EH (cell line): ENCODE measurements around the gene ABCA6.

ENCODE experiments used
- DNase-seq: peaks from one replicate; pipeline ENCODE4 v3.0.0-alpha.2; 2015; ENCODE audit warnings: low read depth

The ABCA6 gene

GRCh38 chr17:69143151-69143550 is 1.5 kb upstream of the ABCA6 start:
- no peak for DNase-seq

- DNase-seq, result peak; percentile 29
Observed at GRCh38 chr17:69142175-69142802, 594 bp upstream of the ABCA6 start.

GRCh38 chr17:69134112-69134511 is 7.6 kb downstream of the ABCA6 start:
- DNase-seq, result no peak

GRCh38 chr17:69130627-69131296 is 10.9 kb downstream of the ABCA6 start:
- DNase-seq, result no peak

- DNase-seq, result no peak
Observed at GRCh38 chr17:69123626-69124025, 18.1 kb downstream of the ABCA6 start.

GRCh38 chr17:69122065-69122464 is 19.6 kb downstream of the ABCA6 start:
- DNase-seq, result no peak

- DNase-seq, result no peak
Observed at GRCh38 chr17:69117855-69118784, 23.6 kb downstream of the ABCA6 start.

- no peak for DNase-seq
Observed at GRCh38 chr17:69111794-69112193, 29.9 kb downstream of the ABCA6 start.

GRCh38 chr17:69105907-69106730 is 35.6 kb downstream of the ABCA6 start:
- no peak for DNase-seq

GRCh38 chr17:69103557-69104233 is 38.0 kb downstream of the ABCA6 start:
- no peak for DNase-seq

- DNase-seq, result no peak
Observed at GRCh38 chr17:69098625-69099024, 43.1 kb downstream of the ABCA6 start.

- DNase-seq, result no peak
Observed at GRCh38 chr17:69096541-69096940, 45.2 kb downstream of the ABCA6 start.

- DNase-seq, result no peak
Observed at GRCh38 chr17:69093995-69094394, 47.7 kb downstream of the ABCA6 start.

- DNase-seq, result no peak
Observed at GRCh38 chr17:69093279-69093789, 48.4 kb downstream of the ABCA6 start.

GRCh38 chr17:69090365-69090764 is 51.3 kb downstream of the ABCA6 start:
- DNase-seq, result no peak

- DNase-seq, result no peak
Observed at GRCh38 chr17:69088643-69089200, 53.0 kb downstream of the ABCA6 start.

GRCh38 chr17:69086641-69087040 is 55.1 kb downstream of the ABCA6 start:
- DNase-seq, result no peak

GRCh38 chr17:69084911-69085310 is 56.8 kb downstream of the ABCA6 start:
- no peak for DNase-seq

GRCh38 chr17:69082696-69083095 is 59.0 kb downstream of the ABCA6 start:
- no peak for DNase-seq

- no peak for DNase-seq
Observed at GRCh38 chr17:69078864-69079263, 62.8 kb downstream of the ABCA6 start.

- DNase-seq, result no peak
Observed at GRCh38 chr17:69075823-69076222, 65.9 kb downstream of the ABCA6 start.
